PC-3 (cell line): ENCODE data around the gene SYNJ1. TPM values are rescaled to one million over a fixed set of nuclear protein-coding genes. Genes with fewer than 3 reads are reported as not detected.
A peak's percentile ranks its signal among the peaks of the same experiment; 100 is the strongest.
"Not testable (repeated sequence)": the region's sequence is repeated elsewhere in the genome, so short reads cannot be mapped to it uniquely, and the experiment has no call there.

Experiments
- ATAC-seq: fragments of 200-7000 bp; cut with Tn5 transposase; 2 replicates; pipeline ENCODE4 v1.9.1; 2020; ENCODE audit warnings: mild to moderate bottlenecking, moderate library complexity
- BruUV-seq: library from RNA; stranded (reverse); fragments of 400-500 nt; replicated peaks from 2 replicates; lab custom pipeline; 2021; lab: Mats Ljungman, UMichigan
- CTCF ChIA-PET: fragments of 300-600 bp; sonication (Branson Sonifier 250); formaldehyde crosslinking; loops from one replicate; lab custom pipeline; 2022; ENCODE audit warnings: antibody characterized with exemption; lab: Charles Lee
- POLR2A ChIA-PET: fragments of 300-600 bp; sonication (Branson Sonifier 250); formaldehyde crosslinking; loops from one replicate; lab custom pipeline; 2022; ENCODE audit warnings: antibody characterized with exemption; ENCODE audit not compliant: unreplicated experiment; lab: Charles Lee
- DNase-seq: peaks from one replicate; pipeline ENCODE4 v3.0.0-alpha.2; 2015
- H2AFZ ChIP-seq: fragments of 300-600 bp; sonication (generic); 2 replicates; pipeline ENCODE4 v1.6.0; 2016; ENCODE audit warnings: antibody characterized with exemption, low read length
- H3F3A ChIP-seq: fragments of 300-600 bp; sonication (generic); one replicate; pipeline ENCODE4 v1.6.0; 2017; ENCODE audit warnings: antibody characterized with exemption, low read length, control low read depth, mild to moderate bottlenecking; ENCODE audit not compliant: unreplicated experiment
- H3K27ac ChIP-seq: fragments of 300-600 bp; sonication (generic); 2 replicates; pipeline ENCODE4 v1.5.1; 2016; ENCODE audit warnings: mild to moderate bottlenecking, low read length
- H3K27me3 ChIP-seq: fragments of 300-600 bp; sonication (generic); 2 replicates; pipeline ENCODE4 v1.6.1; 2016; ENCODE audit warnings: low read length, mixed read lengths
- H3K36me3 ChIP-seq: fragments of 300-600 bp; sonication (generic); 2 replicates; pipeline ENCODE4 v1.6.1; 2016; ENCODE audit warnings: low read depth, mixed run types, low read length, mixed read lengths
- H3K4me1 ChIP-seq: fragments of 300-600 bp; sonication (generic); 2 replicates; pipeline ENCODE4 v1.5.1; 2016; ENCODE audit warnings: low read length; ENCODE audit not compliant: insufficient read depth
- H3K4me2 ChIP-seq: fragments of 300-600 bp; sonication (generic); 2 replicates; pipeline ENCODE4 v1.6.0; 2016; ENCODE audit warnings: low read length
- H3K4me3 ChIP-seq: fragments of 300-600 bp; sonication (generic); 2 replicates; pipeline ENCODE4 v1.5.1; 2016; ENCODE audit warnings: mild to moderate bottlenecking, low read length, mixed read lengths
- H3K79me2 ChIP-seq: fragments of 300-600 bp; sonication (generic); 2 replicates; pipeline ENCODE4 v1.6.1; 2017; ENCODE audit warnings: low read length, mixed read lengths
- H3K9ac ChIP-seq: fragments of 300-600 bp; sonication (generic); 2 replicates; pipeline ENCODE4 v1.6.0; 2016; ENCODE audit warnings: mild to moderate bottlenecking, low read length
- H3K9me2 ChIP-seq: fragments of 300-600 bp; sonication (generic); replicated peaks from 2 replicates; pipeline ENCODE4 v1.6.1; 2016; ENCODE audit warnings: mixed run types, low read length, mixed read lengths
- H3K9me3 ChIP-seq: fragments of 300-600 bp; sonication (generic); 2 replicates; pipeline ENCODE4 v1.6.1; 2016; ENCODE audit warnings: low read length, mixed read lengths
- H4K20me1 ChIP-seq: fragments of 300-600 bp; sonication (generic); 2 replicates; pipeline ENCODE4 v1.6.1; 2016; ENCODE audit warnings: low read length, mixed read lengths
- CTCF ChIP-seq: fragments of 300-600 bp; sonication (generic); conservative IDR thresholded peaks from 2 replicates; pipeline ENCODE4 v1.5.1; 2017; ENCODE audit warnings: antibody characterized with exemption, low read depth, mild to moderate bottlenecking, low read length
- EZH2 ChIP-seq: fragments of 300-600 bp; sonication (generic); IDR thresholded peaks from one replicate; pipeline ENCODE4 v1.6.1; 2017; ENCODE audit warnings: antibody characterized with exemption, mild to moderate bottlenecking, low read length; ENCODE audit not compliant: unreplicated experiment
- EZH2phosphoT487 ChIP-seq: fragments of 300-600 bp; sonication (generic); IDR thresholded peaks from 2 replicates; pipeline ENCODE4 v1.6.1; 2018; ENCODE audit warnings: mild to moderate bottlenecking, antibody characterized with exemption, low read length, borderline replicate concordance
- intact Hi-C: fragments of 100-400 bp; cut with micrococcal nuclease; formaldehyde crosslinking; loops from 2 replicates; pipeline ENCODE4 v1.9.0; 2023
- total RNA-seq: library from RNA; depleted of rRNA; stranded (reverse); fragments of >200 nt; gene quantifications from 2 replicates; pipeline ENCODE4 v1.2.3, GENCODE V29; 2014

SYNJ1 gene
- total RNA-seq, 1 experiment from 2014 or later: 7.0 TPM

- Histone ChIP-seq H4K20me1 (no peaks in the 10 kb centered on the region), H2AFZ (no peak overlapping the region), H3K4me3 (no peak overlapping the region), H3K27me3 (no peaks in the 10 kb centered on the region), H3F3A (no peaks in the 10 kb centered on the region), H3K4me2 (no peak overlapping the region), H3K79me2 (no peaks in the 10 kb centered on the region), H3K4me1 (peaks cover 10% of the 10 kb centered on the region), H3K9ac (no peak overlapping the region), H3K36me3 (no peaks in the 10 kb centered on the region), H3K27ac (no peak overlapping the region), H3K9me3 (no peaks in the 10 kb centered on the region), H3K9me2 (no peaks in the 10 kb centered on the region)
- no peak for DNase-seq
- ChIA-PET CTCF (no interaction called here), POLR2A (no interaction called here)
- no TSS peak for BruUV-seq
- intact Hi-C loops: loop anchor here (10.0 kb wide), 1 partner anchor 362 kb away; the partner anchor contains the start of gene EVA1C
- ATAC-seq: no peak
- TF ChIP-seq EZH2phosphoT487: no peak
- no peak for TF ChIP-seq CTCF
- TF ChIP-seq EZH2: no peak
Measured at GRCh38 chr21:32776743-32777142, 48.9 kb upstream of the SYNJ1 start.

- peaks cover 14% of the 10 kb centered on the region for H3K36me3 ChIP-seq
Measured at GRCh38 chr21:32773048-32773344, 45.2 kb upstream of the SYNJ1 start.

GRCh38 chr21:32772281-32773047 is 44.7 kb upstream of the SYNJ1 start:
- ATAC-seq (peak; percentile 7; the same call in 1 of the 2 replicates), DNase-seq (peak; percentile 36)
- intact Hi-C loops: loop anchor here (2.0 to 10.0 kb wide), 2 partner anchors 44 to 358 kb away; partner anchors contain the start of genes EVA1C and SYNJ1
- H3K79me2 ChIP-seq: peaks cover 41% of the 10 kb centered on the region
- no peaks in the 10 kb centered on the region for H3K9me3 ChIP-seq
- H2AFZ ChIP-seq: peak overlapping the region; percentile 89
- H4K20me1 ChIP-seq: peaks cover 35% of the 10 kb centered on the region
- peaks cover 18% of the 10 kb centered on the region for H3K36me3 ChIP-seq
- POLR2A ChIA-PET: interaction anchor here (0.5 kb wide), 1 partner anchor 43 kb away, joined by 3 read pairs; no protein-coding TSS in a partner anchor
- BruUV-seq: TSS peak; percentile 87
- no peaks in the 10 kb centered on the region for H3K9me2 ChIP-seq
- H3K4me2 ChIP-seq: peak overlapping the region; percentile 94
- TF ChIP-seq CTCF (no peak), EZH2 (no peak), EZH2phosphoT487 (no peak)
- CTCF ChIA-PET: no interaction called here
- peak overlapping the region; percentile 93 for H3K4me3 ChIP-seq
- H3K27me3 ChIP-seq: no peaks in the 10 kb centered on the region
- peak overlapping the region; percentile 67 for H3K27ac ChIP-seq
- peaks cover 26% of the 10 kb centered on the region for H3K4me1 ChIP-seq
- no peaks in the 10 kb centered on the region for H3F3A ChIP-seq
- H3K9ac ChIP-seq: peak overlapping the region; percentile 94

More at GRCh38 chr21:32773048-32773344, 45.2 kb upstream of the SYNJ1 start:
- Histone ChIP-seq H3K79me2 (peaks cover 36% of the 10 kb centered on the region), H3K4me2 (peak overlapping the region; percentile 94), H3K27ac (peak overlapping the region; percentile 67; the same call in 1 of the 2 replicates), H3K4me3 (peak overlapping the region; percentile 93), H3K9ac (peak overlapping the region; percentile 94), H3K4me1 (peaks cover 26% of the 10 kb centered on the region), H2AFZ (peak overlapping the region; percentile 89), H4K20me1 (peaks cover 30% of the 10 kb centered on the region)
- ATAC-seq, H3K9me3 ChIP-seq, BruUV-seq, POLR2A ChIA-PET, H3K9me2 ChIP-seq, CTCF ChIA-PET, H3F3A ChIP-seq, DNase-seq, H3K27me3 ChIP-seq: not testable (repeated sequence)
- intact Hi-C loops: loop anchor here (2.0 to 10.0 kb wide), 2 partner anchors 44 to 358 kb away; partner anchors contain the start of genes EVA1C and SYNJ1
